DOHH2 (cell line): ENCODE results near the gene POLA1.

Experiments
- H3F3A ChIP-seq: fragments of 200-600 bp; sonication (generic), shearing (Covaris generic); 2 replicates; pipeline ENCODE4 v1.6.0; 2016; ENCODE audit warnings: antibody characterized with exemption, mild to moderate bottlenecking; ENCODE audit not compliant: control insufficient read depth, insufficient read depth
- H3K27ac ChIP-seq: fragments of 200-600 bp; sonication (generic); 2 replicates; pipeline ENCODE4 v1.5.1; 2014; ENCODE audit warnings: low read depth, mild to moderate bottlenecking, low read length, moderate library complexity
- H3K27me3 ChIP-seq: fragments of 200-600 bp; sonication (generic); 2 replicates; pipeline ENCODE4 v1.6.1; 2014; ENCODE audit warnings: mild to moderate bottlenecking, low read length, mixed read lengths; ENCODE audit not compliant: control insufficient read depth
- H3K36me3 ChIP-seq: fragments of 200-600 bp; sonication (generic); 2 replicates; pipeline ENCODE4 v1.6.1; 2014; ENCODE audit warnings: mild to moderate bottlenecking, low read length, moderate library complexity, mixed read lengths; ENCODE audit not compliant: control insufficient read depth
- H3K4me1 ChIP-seq: fragments of 200-600 bp; sonication (generic); 2 replicates; pipeline ENCODE4 v1.6.1; 2014; ENCODE audit warnings: mild to moderate bottlenecking, low read length, mixed read lengths; ENCODE audit not compliant: control insufficient read depth
- H3K4me2 ChIP-seq: fragments of 200-600 bp; sonication (generic); 2 replicates; pipeline ENCODE4 v1.6.0; 2014; ENCODE audit warnings: mild to moderate bottlenecking, low read length, moderate library complexity
- H3K4me3 ChIP-seq: fragments of 200-600 bp; sonication (generic); 2 replicates; pipeline ENCODE4 v1.5.1; 2014; ENCODE audit warnings: mild to moderate bottlenecking, low read length, mixed read lengths
- H3K79me2 ChIP-seq: fragments of 200-600 bp; sonication (generic); 2 replicates; pipeline ENCODE4 v1.6.1; 2014; ENCODE audit warnings: mild to moderate bottlenecking, low read length, mixed read lengths; ENCODE audit not compliant: control insufficient read depth
- H3K9me2 ChIP-seq: fragments of 200-600 bp; sonication (generic); replicated peaks from 2 replicates; pipeline ENCODE4 v1.6.1; 2014; ENCODE audit warnings: mild to moderate bottlenecking, low read length, mixed read lengths; ENCODE audit not compliant: control insufficient read depth
- H3K9me3 ChIP-seq: fragments of 200-600 bp; sonication (generic); 2 replicates; pipeline ENCODE4 v1.6.1; 2014; ENCODE audit warnings: antibody characterized with exemption, low read length, mixed read lengths; ENCODE audit not compliant: control insufficient read depth, insufficient read depth
- H4K20me1 ChIP-seq: fragments of 200-600 bp; sonication (generic); 2 replicates; pipeline ENCODE4 v1.6.0; 2014; ENCODE audit warnings: low read depth, mild to moderate bottlenecking, antibody characterized with exemption, low read length, moderate library complexity; ENCODE audit not compliant: control insufficient read depth, insufficient read depth
- EZH2phosphoT487 ChIP-seq: fragments of 200-600 bp; sonication (generic); IDR thresholded peaks from 2 replicates; pipeline ENCODE4 v1.6.1; 2017; ENCODE audit warnings: borderline replicate concordance, mild to moderate bottlenecking, antibody characterized with exemption, low read length, moderate library complexity, mixed read lengths
- TF ChIP-seq, protein P1 (sequence below): fragments of 200-600 bp; sonication (generic); IDR thresholded peaks from one replicate; pipeline ENCODE4 v1.5.1; 2014; ENCODE audit warnings: antibody characterized with exemption, mild to moderate bottlenecking, low read depth, low read length; ENCODE audit not compliant: poor library complexity, severe bottlenecking

The POLA1 gene

DNA sequence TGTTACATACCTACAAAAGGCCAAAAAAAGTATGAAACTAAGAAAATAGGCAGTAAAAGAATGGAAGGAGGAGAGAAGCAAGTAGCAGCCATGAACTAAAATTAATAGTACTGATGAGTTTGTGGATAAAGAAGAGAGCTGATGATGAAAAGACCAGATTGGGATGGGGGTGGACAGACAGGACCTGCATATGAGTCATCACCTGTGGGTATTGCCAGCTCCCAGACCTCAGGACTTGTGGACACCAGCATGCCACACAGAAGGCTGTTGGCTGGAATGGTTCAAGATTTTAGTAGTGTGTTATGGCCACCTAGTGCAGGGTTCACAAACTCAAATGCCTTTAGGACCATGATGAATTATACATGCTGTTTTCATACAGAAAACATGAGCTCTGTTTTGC lies 263.1 kb downstream of the POLA1 start:
- H3K4me3 ChIP-seq = no peak overlapping the region
- H3K9me3 ChIP-seq = no peaks in the 10 kb centered on the region
- no peaks in the 10 kb centered on the region for H3K9me2 ChIP-seq
- H4K20me1 ChIP-seq = no peaks in the 10 kb centered on the region
- H3K79me2 ChIP-seq = no peaks in the 10 kb centered on the region
- no peaks in the 10 kb centered on the region for H3K4me1 ChIP-seq
- no peak overlapping the region for H3K4me2 ChIP-seq
- H3K27me3 ChIP-seq = no peaks in the 10 kb centered on the region
- no peak overlapping the region for H3K27ac ChIP-seq
- H3K36me3 ChIP-seq = no peaks in the 10 kb centered on the region
- no peaks in the 10 kb centered on the region for H3F3A ChIP-seq
- no peak for TF ChIP-seq EZH2phosphoT487
- TF ChIP-seq, protein P1, sequence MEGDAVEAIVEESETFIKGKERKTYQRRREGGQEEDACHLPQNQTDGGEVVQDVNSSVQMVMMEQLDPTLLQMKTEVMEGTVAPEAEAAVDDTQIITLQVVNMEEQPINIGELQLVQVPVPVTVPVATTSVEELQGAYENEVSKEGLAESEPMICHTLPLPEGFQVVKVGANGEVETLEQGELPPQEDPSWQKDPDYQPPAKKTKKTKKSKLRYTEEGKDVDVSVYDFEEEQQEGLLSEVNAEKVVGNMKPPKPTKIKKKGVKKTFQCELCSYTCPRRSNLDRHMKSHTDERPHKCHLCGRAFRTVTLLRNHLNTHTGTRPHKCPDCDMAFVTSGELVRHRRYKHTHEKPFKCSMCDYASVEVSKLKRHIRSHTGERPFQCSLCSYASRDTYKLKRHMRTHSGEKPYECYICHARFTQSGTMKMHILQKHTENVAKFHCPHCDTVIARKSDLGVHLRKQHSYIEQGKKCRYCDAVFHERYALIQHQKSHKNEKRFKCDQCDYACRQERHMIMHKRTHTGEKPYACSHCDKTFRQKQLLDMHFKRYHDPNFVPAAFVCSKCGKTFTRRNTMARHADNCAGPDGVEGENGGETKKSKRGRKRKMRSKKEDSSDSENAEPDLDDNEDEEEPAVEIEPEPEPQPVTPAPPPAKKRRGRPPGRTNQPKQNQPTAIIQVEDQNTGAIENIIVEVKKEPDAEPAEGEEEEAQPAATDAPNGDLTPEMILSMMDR = no peak

DNA sequence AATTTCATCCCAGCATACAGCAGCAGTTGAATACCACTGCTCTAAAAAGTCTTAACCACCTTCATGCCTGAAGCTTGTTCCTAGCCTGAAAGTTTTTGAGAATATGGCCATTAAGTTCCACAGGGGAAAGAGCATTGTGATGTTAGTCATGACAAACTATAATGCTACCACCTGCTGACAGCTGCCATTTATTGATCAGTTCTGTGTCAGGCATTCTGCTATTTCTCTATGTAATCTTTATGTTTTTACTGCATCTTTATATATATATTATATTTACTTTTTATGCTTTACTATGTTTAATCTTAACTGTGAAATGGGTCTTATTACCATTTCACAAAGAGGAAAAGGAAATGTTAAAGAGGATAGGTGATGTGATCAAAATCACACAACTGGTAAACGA lies 268.1 kb downstream of the POLA1 start:
- Histone ChIP-seq H3K9me2 (no peaks in the 10 kb centered on the region), H3K36me3 (no peaks in the 10 kb centered on the region)

DNA sequence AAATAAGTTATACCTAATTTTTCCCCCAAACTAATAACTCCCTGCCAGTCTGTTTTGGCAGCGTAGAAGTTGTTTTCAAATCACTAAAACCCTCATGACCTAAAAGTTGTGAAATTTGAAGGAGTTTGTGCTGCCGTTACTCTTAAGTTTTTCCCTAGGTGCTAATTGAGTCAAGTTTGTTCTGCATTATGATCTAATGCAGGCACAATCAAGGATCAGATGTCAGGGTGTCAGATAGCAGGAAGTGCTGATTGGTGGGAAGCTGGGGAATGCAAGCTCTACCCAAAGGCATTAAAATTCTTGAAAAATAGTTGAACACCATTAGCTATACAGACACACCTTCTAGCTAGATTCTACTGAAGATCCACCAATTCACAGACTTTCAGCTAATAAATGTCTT lies 270.1 kb downstream of the POLA1 start:
- H3K4me2 ChIP-seq = no peak overlapping the region
- no peak overlapping the region for H3K27ac ChIP-seq
- no peaks in the 10 kb centered on the region for H3K9me2 ChIP-seq
- H3K9me3 ChIP-seq = no peaks in the 10 kb centered on the region
- no peaks in the 10 kb centered on the region for H3K36me3 ChIP-seq
- no peaks in the 10 kb centered on the region for H4K20me1 ChIP-seq
- no peaks in the 10 kb centered on the region for H3F3A ChIP-seq
- H3K4me1 ChIP-seq = no peaks in the 10 kb centered on the region
- H3K4me3 ChIP-seq = no peak overlapping the region
- no peaks in the 10 kb centered on the region for H3K79me2 ChIP-seq
- TF ChIP-seq EZH2phosphoT487 = no peak
- TF ChIP-seq, protein P1 = no peak
- no peaks in the 10 kb centered on the region for H3K27me3 ChIP-seq

More for the DNA sequence above, 268.1 kb downstream of the POLA1 start:
- H3K4me3 ChIP-seq = no peak overlapping the region
- no peak overlapping the region for H3K27ac ChIP-seq
- no peaks in the 10 kb centered on the region for H4K20me1 ChIP-seq
- no peaks in the 10 kb centered on the region for H3K27me3 ChIP-seq
- no peak overlapping the region for H3K4me2 ChIP-seq
- H3K9me3 ChIP-seq = no peaks in the 10 kb centered on the region
- no peaks in the 10 kb centered on the region for H3K79me2 ChIP-seq
- no peak for TF ChIP-seq EZH2phosphoT487
- TF ChIP-seq, protein P1 = no peak
- no peaks in the 10 kb centered on the region for H3K4me1 ChIP-seq
- no peaks in the 10 kb centered on the region for H3F3A ChIP-seq

DNA sequence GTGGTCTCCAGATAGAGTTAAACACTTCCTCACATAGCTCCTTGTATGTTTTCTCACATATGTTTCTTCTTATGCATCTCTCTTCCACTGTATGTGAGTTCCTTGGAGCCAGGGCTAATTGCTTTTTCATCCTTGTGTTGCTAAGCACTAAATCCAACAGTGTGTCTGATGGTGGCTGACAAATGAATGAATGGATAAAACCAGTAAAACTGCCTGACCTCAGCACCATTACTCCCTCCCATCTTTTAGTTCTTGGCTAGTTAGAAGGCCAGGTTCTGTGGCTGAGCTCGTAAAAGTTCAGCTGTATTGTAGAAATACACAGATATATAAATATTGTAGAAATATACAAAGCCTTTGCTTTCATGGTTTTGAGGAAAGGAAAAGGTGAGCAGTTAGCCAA lies 271.7 kb downstream of the POLA1 start:
- H3K4me2 ChIP-seq = no peak overlapping the region
- no peaks in the 10 kb centered on the region for H3K79me2 ChIP-seq
- no peaks in the 10 kb centered on the region for H3K27me3 ChIP-seq
- no peak for TF ChIP-seq EZH2phosphoT487
- TF ChIP-seq, protein P1 = no peak
- H3K9me3 ChIP-seq = no peaks in the 10 kb centered on the region
- no peaks in the 10 kb centered on the region for H3K4me1 ChIP-seq
- H3K27ac ChIP-seq = no peak overlapping the region
- H3K9me2 ChIP-seq = no peaks in the 10 kb centered on the region
- H4K20me1 ChIP-seq = no peaks in the 10 kb centered on the region
- H3K36me3 ChIP-seq = no peaks in the 10 kb centered on the region
- H3F3A ChIP-seq = no peaks in the 10 kb centered on the region
- H3K4me3 ChIP-seq = no peak overlapping the region
